Small intestine (tissue), 7 donors: ENCODE data around the gene TMEM9. TPM values are rescaled to one million over a fixed set of nuclear protein-coding genes. Genes with fewer than 3 reads are reported as not detected.
A peak's percentile ranks its signal among the peaks of the same experiment; 100 is the strongest.

Experiments used
- DNase-seq, 2 donors: peaks; one replicate each; pipeline versions ENCODE4 v3.0.0 to v3.0.0-alpha.2; 2013
- FAIRE-seq: peaks from 2 replicates; lab custom pipeline; 2012; peaks lifted over from hg19 to GRCh38; lab: Jason Lieb, UNC
- H3K27ac ChIP-seq, 3 donors: one replicate each; pipeline ENCODE4 v1.5.1; 2013; ENCODE audit warnings: low read length in 2 of 3, mild to moderate bottlenecking in 2 of 3, control low read depth in 1 of 3, inconsistent platforms in 1 of 3, low read depth in 1 of 3, moderate library complexity in 1 of 3
- H3K27me3 ChIP-seq, 3 donors: one replicate each; pipeline ENCODE4 v1.6.1; 2013; ENCODE audit warnings: low read length in 3 of 3, inconsistent platforms in 1 of 3; ENCODE audit not compliant: control insufficient read depth in 3 of 3, insufficient read depth in 3 of 3
- H3K36me3 ChIP-seq, 3 donors: one replicate each; pipeline ENCODE4 v1.6.1; 2013; ENCODE audit warnings: low read length in 3 of 3, inconsistent platforms in 1 of 3, low read depth in 1 of 3, mild to moderate bottlenecking in 1 of 3, moderate library complexity in 1 of 3; ENCODE audit not compliant: control insufficient read depth in 3 of 3, insufficient read depth in 2 of 3
- H3K4me1 ChIP-seq, 3 donors: one replicate each; pipeline ENCODE4 v1.6.1; 2013; ENCODE audit warnings: low read length in 2 of 3, inconsistent platforms in 1 of 3, low read depth in 1 of 3, mild to moderate bottlenecking in 1 of 3, moderate library complexity in 1 of 3; ENCODE audit not compliant: control insufficient read depth in 3 of 3, insufficient read depth in 2 of 3
- H3K4me3 ChIP-seq, 3 donors: one replicate each; pipeline ENCODE4 v1.5.1; 2013; ENCODE audit warnings: low read length in 3 of 3, control low read depth in 1 of 3, inconsistent platforms in 1 of 3, low read depth in 1 of 3, mild to moderate bottlenecking in 1 of 3, moderate library complexity in 1 of 3
- H3K9me3 ChIP-seq, 2 donors: one replicate each; pipeline ENCODE4 v1.6.1; 2013; ENCODE audit warnings: low read depth in 1 of 2, low read length in 1 of 2; ENCODE audit not compliant: control insufficient read depth in 2 of 2, insufficient read depth in 1 of 2
- WGBS, 3 donors: extraction: QIAGEN DNeasy Blood & Tissue Kit; methylation state at CpG; one replicate each; pipeline ENCODE4 v1.1.7; 2013; 5-methylcytosine and 5-hydroxymethylcytosine counted together
- polyA plus RNA-seq, 4 donors: library from polyadenylated mRNA; stranded (reverse) in 3 of 4; unstranded in 1 of 4; fragments of 200-250 nt in 3 of 4; fragments of 120-200 nt in 1 of 4; gene quantifications; one replicate each; pipeline versions ENCODE4 v1.2.1 to v1.2.3, GENCODE V29; 2013
- donor health status: healthy with polysubstance abuse.
- donor health status: control.
- donor health status: control.
- donor health status: Bipolar disorder and iron deficiency.
- donor health status: healthy.

TMEM9 gene
- polyA plus RNA-seq, 4 donors = 6.3 to 58.5 (median 31.5) TPM

DNA sequence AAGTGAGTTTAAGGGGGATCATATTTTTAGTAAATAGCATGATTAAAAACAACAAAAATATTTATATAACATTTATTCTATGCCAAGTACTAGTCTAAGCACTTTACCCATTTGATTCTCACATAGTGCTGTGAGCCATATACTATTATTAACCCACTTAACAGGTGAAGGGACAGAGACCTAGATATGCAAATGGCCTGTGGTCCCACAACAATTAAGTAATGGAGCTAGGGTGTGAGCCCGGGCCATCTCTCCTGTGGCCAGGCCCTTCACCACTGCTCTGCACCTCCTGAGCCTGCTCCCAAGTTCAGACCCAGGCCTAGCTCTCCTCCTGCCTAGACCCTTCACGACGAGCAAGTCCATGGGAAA, 27.8 kb downstream of the TMEM9 start:
- Histone ChIP-seq H3K36me3 (no peaks in the 10 kb centered on the region), H3K4me1 (peaks cover 0 to 6% (median 0%) of the 10 kb centered on the region in 3 donors), H3K4me3 (no peak overlapping the region), H3K27ac (no peak overlapping the region), H3K9me3 (no peaks in the 10 kb centered on the region), H3K27me3 (peaks cover 0 to 7% (median 4%) of the 10 kb centered on the region in 3 donors)
- FAIRE-seq = no peak
- DNase-seq = no peak
- WGBS, 3 donors = 31 to 64% (median 33%) methylated on average over 3 of the region's 3 CpGs

- Histone ChIP-seq H3K4me3 (no peak overlapping the region), H3K36me3 (no peaks in the 10 kb centered on the region), H3K27ac (no peak overlapping the region), H3K4me1 (peaks cover 0 to 6% (median 0%) of the 10 kb centered on the region in 3 donors), H3K9me3 (no peaks in the 10 kb centered on the region), H3K27me3 (peaks cover 0 to 8% (median 4%) of the 10 kb centered on the region in 3 donors)
- FAIRE-seq = no peak
- WGBS, 3 donors = 67 to 74% (median 73%) methylated on average over 7 of the region's 7 CpGs
- no peak for DNase-seq
These were observed 28.5 kb downstream of the TMEM9 start for GRCh38 chr1:201125800-201126199.

GRCh38 chr1:201125019-201125418, 29.3 kb downstream of the TMEM9 start:
- Histone ChIP-seq H3K9me3 (no peaks in the 10 kb centered on the region), H3K4me3 (no peak overlapping the region), H3K27me3 (peaks cover 0 to 16% (median 4%) of the 10 kb centered on the region in 3 donors), H3K27ac (no peak overlapping the region), H3K36me3 (no peaks in the 10 kb centered on the region), H3K4me1 (peaks cover 0 to 6% (median 0%) of the 10 kb centered on the region in 3 donors)
- 67 to 89% (median 79%) methylated on average over 9 of the region's 9 CpGs for WGBS, 3 donors
- DNase-seq (no peak), FAIRE-seq (no peak)

- Histone ChIP-seq H3K4me3 (no peak overlapping the region), H3K9me3 (no peaks in the 10 kb centered on the region), H3K27me3 (peaks cover 0 to 25% (median 4%) of the 10 kb centered on the region in 3 donors), H3K4me1 (peaks cover 0 to 6% (median 0%) of the 10 kb centered on the region in 3 donors), H3K36me3 (no peaks in the 10 kb centered on the region), H3K27ac (no peak overlapping the region)
- no peak for DNase-seq
- FAIRE-seq = no peak
- 87 to 94% (median 88%) methylated on average over 1 of the region's 1 CpG for WGBS, 3 donors
These were observed 30.4 kb downstream of the TMEM9 start for GRCh38 chr1:201123866-201124265.

DNA sequence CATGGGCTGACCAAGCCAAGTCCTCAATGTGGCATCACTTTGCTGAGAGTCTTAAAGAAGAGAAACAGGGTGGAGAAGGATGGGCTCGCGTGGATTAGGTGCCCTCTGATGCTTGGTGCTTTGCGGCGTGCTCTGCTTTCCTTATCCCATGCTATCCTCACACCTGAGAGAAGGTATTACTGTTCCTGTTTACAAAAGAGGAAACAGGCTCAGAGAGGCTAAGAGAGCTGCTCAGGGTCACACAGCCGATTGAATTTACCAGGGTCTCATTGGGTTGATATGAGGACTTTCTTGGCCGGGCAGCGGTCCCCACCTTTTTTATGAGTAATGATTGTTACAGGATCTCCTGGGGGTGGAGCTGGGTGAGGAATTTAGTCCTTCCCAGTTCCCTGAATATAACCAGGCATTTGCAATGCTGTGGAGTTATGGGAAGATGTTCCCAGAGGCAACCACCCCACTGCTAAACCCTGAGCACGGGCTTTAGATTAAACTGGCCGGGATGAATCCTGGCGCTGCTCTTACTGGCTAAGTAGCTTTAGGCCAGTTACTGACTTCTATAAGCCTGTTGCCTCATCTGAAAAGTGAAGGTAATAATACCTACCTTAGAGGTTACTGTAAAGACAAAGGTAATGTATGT, 31.8 kb downstream of the TMEM9 start:
- WGBS, 3 donors = 86 to 90% (median 90%) methylated on average over 10 of the region's 10 CpGs
- Histone ChIP-seq H3K9me3 (no peaks in the 10 kb centered on the region), H3K36me3 (no peaks in the 10 kb centered on the region), H3K27me3 (peaks cover 0 to 25% (median 4%) of the 10 kb centered on the region in 3 donors), H3K4me3 (no peak overlapping the region), H3K4me1 (peaks cover 0 to 6% (median 0%) of the 10 kb centered on the region in 3 donors), H3K27ac (no peak overlapping the region)
- no peak for FAIRE-seq
- DNase-seq = no peak

GRCh38 chr1:201119206-201120197, 34.8 kb downstream of the TMEM9 start:
- Histone ChIP-seq H3K4me1 (peaks cover 0 to 2% (median 0%) of the 10 kb centered on the region in 3 donors), H3K4me3 (no peak overlapping the region), H3K27me3 (peaks cover 0 to 42% (median under 1%) of the 10 kb centered on the region in 3 donors), H3K36me3 (no peaks in the 10 kb centered on the region), H3K27ac (no peak overlapping the region), H3K9me3 (no peaks in the 10 kb centered on the region)
- FAIRE-seq (no peak), DNase-seq (peak; percentile 26 to 52)
- 24 to 27% (median 27%) methylated on average over 14 of the region's 14 CpGs for WGBS, 3 donors

GRCh38 chr1:201116091-201116490, 38.2 kb downstream of the TMEM9 start:
- H3K9me3 ChIP-seq = no peaks in the 10 kb centered on the region
- H3K27me3 ChIP-seq = peaks cover 0 to 37% (median 0%) of the 10 kb centered on the region in 3 donors
- 94 to 100% (median 95%) methylated on average over 2 of the region's 2 CpGs for WGBS, 3 donors
- H3K27ac ChIP-seq = no peak overlapping the region
- no peak overlapping the region for H3K4me3 ChIP-seq
- FAIRE-seq (no peak), DNase-seq (no peak)
- H3K36me3 ChIP-seq = no peaks in the 10 kb centered on the region
- H3K4me1 ChIP-seq = peaks cover 0 to 18% (median 0%) of the 10 kb centered on the region in 3 donors

DNA sequence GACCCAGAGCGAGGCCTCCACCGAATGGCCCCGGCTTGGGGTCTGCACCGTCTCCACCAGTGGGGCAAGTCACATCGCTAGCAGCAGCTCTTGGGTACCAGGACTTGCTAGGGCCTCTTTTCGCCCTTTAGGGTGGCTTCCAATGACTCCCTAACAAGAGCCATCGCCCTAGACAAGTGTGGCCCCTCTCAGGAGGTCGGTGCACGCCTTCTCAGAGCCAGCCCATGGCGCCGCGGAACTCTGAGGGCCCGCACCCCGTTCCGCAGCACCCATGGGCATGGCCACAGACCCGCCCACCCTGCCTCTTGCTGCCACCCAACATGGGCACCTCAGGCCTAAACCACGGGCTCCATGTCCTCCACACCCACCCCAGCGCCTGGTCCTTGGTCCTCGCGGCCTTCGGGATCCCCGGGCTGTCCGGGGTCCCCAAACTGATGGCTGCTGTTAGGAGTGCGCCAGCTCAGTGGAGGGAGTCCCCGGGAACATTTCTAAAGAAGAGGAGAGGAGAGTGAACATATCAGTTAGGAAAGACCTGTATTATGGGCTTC, 38.8 kb downstream of the TMEM9 start:
- no peak overlapping the region for H3K27ac ChIP-seq
- 96 to 97% (median 96%) methylated on average over 25 of the region's 25 CpGs for WGBS, 3 donors
- H3K9me3 ChIP-seq = no peaks in the 10 kb centered on the region
- H3K4me1 ChIP-seq = peaks cover 0 to 18% (median 0%) of the 10 kb centered on the region in 3 donors
- no peak overlapping the region for H3K4me3 ChIP-seq
- H3K27me3 ChIP-seq = peaks cover 0 to 32% (median 0%) of the 10 kb centered on the region in 3 donors
- FAIRE-seq (no peak), DNase-seq (no peak)
- H3K36me3 ChIP-seq = no peaks in the 10 kb centered on the region
